Erythroblast (primary cell): ENCODE results near the gene A2ML1.

ENCODE experiments used
- GATA1 ChIP-seq: IDR thresholded peaks from 2 replicates; pipeline ENCODE4 v1.6.1; 2011; ENCODE audit warnings: low read depth, mild to moderate bottlenecking, control low read depth, low read length, moderate library complexity
- POLR2A ChIP-seq: IDR thresholded peaks from 2 replicates; pipeline ENCODE4 v1.6.1; 2011; ENCODE audit warnings: mild to moderate bottlenecking, low read length

DNA sequence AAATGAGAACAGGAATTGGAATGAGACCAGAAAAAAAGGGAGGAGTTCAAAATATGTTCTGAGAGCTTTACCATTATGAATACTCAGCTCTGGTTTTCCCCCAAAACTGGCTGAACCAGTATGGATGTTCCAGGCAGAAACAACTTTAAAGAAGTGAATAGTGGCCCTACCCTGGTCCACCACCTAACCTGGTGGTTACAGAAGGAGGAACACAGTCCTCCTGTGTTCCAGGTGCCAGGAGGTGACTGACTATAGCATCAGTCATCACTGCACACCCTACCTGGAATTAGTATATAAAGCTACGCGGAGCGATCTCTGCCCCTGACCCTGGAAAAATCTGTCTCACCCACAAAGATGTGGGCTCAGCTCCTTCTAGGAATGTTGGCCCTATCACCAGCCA is at the start of gene A2ML1:
- no peak for TF ChIP-seq POLR2A
- TF ChIP-seq GATA1, result no peak
